ENCODE results near the gene POLR1A. TPM values are rescaled to one million over a fixed set of nuclear protein-coding genes. Genes with fewer than 3 reads are reported as not detected.

POLR1A gene
- total and polyA plus RNA-seq, 2 donors (not counting 3 experiments of a cell fraction or from before 2014, with no cell fraction given): 7.6 to 40.7 TPM

GRCh38 chr2:86068136-86068588 lies 37.5 kb downstream of the POLR1A start:
- dilution Hi-C loops (cut with MboI; ENCODE audit: extremely low pct_ligation_motif_present, low sequenced_read_pairs): no loop called here
- H3K9me1 ChIP-seq (replicated peaks; ENCODE audit: control insufficient read depth, extremely low read depth, insufficient read depth, low read length): no peaks in the 10 kb centered on the region
- intact Hi-C loops (cut with micrococcal nuclease): no loop called here
- no peaks in the 10 kb centered on the region for H4K20me1 ChIP-seq (replicated peaks; ENCODE audit: control insufficient read depth, extremely low read depth, insufficient read depth, low read length)
- H3K9ac ChIP-seq (replicated peaks; ENCODE audit: extremely low read depth, insufficient read depth, low read length): no peak overlapping the region
- H3K4me3 ChIP-seq (replicated peaks in 1 of 3; ENCODE audit: insufficient read depth in 1 of 3, low read depth in 1 of 3, low read length in 3 of 3): no peak overlapping the region
- H3K4me1 ChIP-seq (ENCODE audit: control insufficient read depth, extremely low read depth, insufficient read depth, low read length): peaks cover 18% of the 10 kb centered on the region
- FAIRE-seq (no peak), DNase-seq (ENCODE audit: low read depth, low spot score) (no peak)
- no peak overlapping the region for H3K27ac ChIP-seq (ENCODE audit: insufficient read depth, low read depth, low read length)
- no TSS peak for BruUV-seq (replicated peaks)
- H2AFZ ChIP-seq (ENCODE audit: low read depth, low read length): no peak overlapping the region
- H3K27me3 ChIP-seq (ENCODE audit: control insufficient read depth in 2 of 2, insufficient read depth in 2 of 2, low read length in 2 of 2): no peaks in the 10 kb centered on the region
- H3K9me3 ChIP-seq (replicated peaks; ENCODE audit: control insufficient read depth, insufficient read depth, low read length): no peaks in the 10 kb centered on the region
- POLR2A ChIA-PET: no interaction called here
- no peaks in the 10 kb centered on the region for H3K79me2 ChIP-seq (ENCODE audit: control insufficient read depth, insufficient read depth, low read length)
- CTCF ChIA-PET: interaction anchor here (0.9 to 5.3 kb wide), 4 partner anchors 12 to 339 kb away, joined by 3 to 36 read pairs (median 4); no protein-coding TSS in a partner anchor
- no peak for TF ChIP-seq JUN (IDR thresholded peaks at IDR 0.05; ENCODE audit: borderline replicate concordance, insufficient read depth, insufficient read length, low read depth)
- TF ChIP-seq FOS (IDR thresholded peaks at IDR 0.05; ENCODE audit: borderline replicate concordance, insufficient read depth, low read length): no peak
- TF ChIP-seq MYC (IDR thresholded peaks at IDR 0.05; ENCODE audit: low read depth, low read length): no peak
- TF ChIP-seq EZH2 (IDR thresholded peaks at IDR 0.05; ENCODE audit: borderline replicate concordance, low read depth, low read length, severe bottlenecking): no peak
- TF ChIP-seq, protein P1, sequence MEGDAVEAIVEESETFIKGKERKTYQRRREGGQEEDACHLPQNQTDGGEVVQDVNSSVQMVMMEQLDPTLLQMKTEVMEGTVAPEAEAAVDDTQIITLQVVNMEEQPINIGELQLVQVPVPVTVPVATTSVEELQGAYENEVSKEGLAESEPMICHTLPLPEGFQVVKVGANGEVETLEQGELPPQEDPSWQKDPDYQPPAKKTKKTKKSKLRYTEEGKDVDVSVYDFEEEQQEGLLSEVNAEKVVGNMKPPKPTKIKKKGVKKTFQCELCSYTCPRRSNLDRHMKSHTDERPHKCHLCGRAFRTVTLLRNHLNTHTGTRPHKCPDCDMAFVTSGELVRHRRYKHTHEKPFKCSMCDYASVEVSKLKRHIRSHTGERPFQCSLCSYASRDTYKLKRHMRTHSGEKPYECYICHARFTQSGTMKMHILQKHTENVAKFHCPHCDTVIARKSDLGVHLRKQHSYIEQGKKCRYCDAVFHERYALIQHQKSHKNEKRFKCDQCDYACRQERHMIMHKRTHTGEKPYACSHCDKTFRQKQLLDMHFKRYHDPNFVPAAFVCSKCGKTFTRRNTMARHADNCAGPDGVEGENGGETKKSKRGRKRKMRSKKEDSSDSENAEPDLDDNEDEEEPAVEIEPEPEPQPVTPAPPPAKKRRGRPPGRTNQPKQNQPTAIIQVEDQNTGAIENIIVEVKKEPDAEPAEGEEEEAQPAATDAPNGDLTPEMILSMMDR (IDR thresholded peaks at IDR 0.05; ENCODE audit: extremely low read depth in 1 of 2, insufficient read depth in 1 of 2, low read depth in 1 of 2, low read length in 2 of 2): no peak
- TF ChIP-seq POLR2A (IDR thresholded peaks at IDR 0.05; ENCODE audit: low read depth, low read length): no peak
- TF ChIP-seq GATA2 (IDR thresholded peaks at IDR 0.05; ENCODE audit: insufficient read depth, insufficient read length, low read depth, low read length): no peak
- no peak for TF ChIP-seq POLR2AphosphoS5 (IDR thresholded peaks at IDR 0.05; ENCODE audit: insufficient read depth, low read depth, low read length)
- H3K4me2 ChIP-seq (ENCODE audit: insufficient read depth, low read length): no peak overlapping the region
- H3K36me3 ChIP-seq (ENCODE audit: control insufficient read depth in 2 of 2, extremely low read depth in 1 of 2, insufficient read depth in 2 of 2, low read length in 2 of 2): peaks cover 23 to 25% of the 10 kb centered on the region in 2 experiments

Measured in endothelial cell of umbilical vein (primary cell).